Activated naive CD4-positive, alpha-beta T cell treated with anti-CD3 and anti-CD28 coated beads, Interleukin-2, amount 50 U/mL, for 72 hours (primary cell): ENCODE results near the gene ZNF133. TPM values are rescaled to one million over a fixed set of nuclear protein-coding genes. Genes with fewer than 3 reads are reported as not detected.
"Not testable (repeated sequence)": the region's sequence is repeated elsewhere in the genome, so short reads cannot be mapped to it uniquely, and the experiment has no call there.

Experiments used
- ATAC-seq, 2 donors: fragments of 150-1000 bp; cut with Tn5 transposase; 2 replicates each; pipeline ENCODE4 v1.10.0; 2021; ENCODE audit warnings: mild to moderate bottlenecking in 2 of 2, moderate library complexity in 2 of 2
- DNase-seq, 2 donors: peaks; one replicate each; pipeline ENCODE4 v3.0.0; 2021 to 2022; ENCODE audit warnings: low spot score in 2 of 2
- H3K27ac Mint-ChIP-seq, 2 donors: one replicate each; pipeline ENCODE4 v1.8.0; 2022; ENCODE audit warnings: mild to moderate bottlenecking in 2 of 2, mixed read lengths in 2 of 2
- H3K36me3 Mint-ChIP-seq, 2 donors: one replicate each; pipeline ENCODE4 v1.8.0; 2022; ENCODE audit warnings: mixed read lengths in 2 of 2
- H3K9me3 Mint-ChIP-seq, 2 donors: one replicate each; pipeline ENCODE4 v1.8.0; 2022; ENCODE audit warnings: mixed read lengths in 2 of 2
- total RNA-seq, 2 donors: library from RNA; stranded (reverse); gene quantifications; one replicate each; pipeline ENCODE4 v1.2.3, GENCODE V29; 2022

Gene ZNF133
- total RNA-seq, 2 donors from 2014 or later = 4.7 to 9.9 TPM

GRCh38 chr20:18316166-18316565 is 27.8 kb downstream of the ZNF133 start:
- Mint-ChIP-seq H3K36me3 (peaks cover 21 to 30% of the 10 kb centered on the region in 2 donors), H3K9me3 (peaks cover 0 to 4% of the 10 kb centered on the region in 2 donors)

DNA sequence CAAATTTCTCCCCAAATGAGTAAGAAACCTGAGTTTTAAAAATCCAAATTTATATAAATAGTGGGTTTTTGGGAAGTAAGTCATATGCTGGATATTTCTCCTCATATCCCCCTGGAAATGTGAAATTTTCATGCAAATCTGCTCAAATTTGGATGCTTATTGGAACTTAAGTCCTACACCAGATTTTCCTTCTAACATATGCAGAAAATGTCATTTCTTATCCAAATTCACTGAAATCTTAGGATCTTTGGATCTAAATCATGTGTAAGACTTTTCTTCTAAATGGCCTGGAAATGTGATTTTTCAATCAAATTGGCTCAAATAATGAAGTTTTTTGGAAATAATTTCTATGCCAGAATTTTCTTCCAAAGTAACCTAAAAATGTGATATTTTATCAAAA is 33.0 kb downstream of the ZNF133 start:
- DNase-seq (no peak), ATAC-seq (no peak)
- Mint-ChIP-seq H3K36me3 (peaks cover 0 to 6% of the 10 kb centered on the region in 2 donors), H3K27ac (no peak overlapping the region), H3K9me3 (no peaks in the 10 kb centered on the region)

More at GRCh38 chr20:18316166-18316565, 27.8 kb downstream of the ZNF133 start:
- ATAC-seq = no peak
- DNase-seq = no peak
- H3K27ac Mint-ChIP-seq = no peak overlapping the region

- Mint-ChIP-seq H3K27ac (no peak overlapping the region), H3K36me3 (peaks cover 0 to 4% of the 10 kb centered on the region in 2 donors), H3K9me3 (no peaks in the 10 kb centered on the region)
- no peak for DNase-seq
- ATAC-seq = no peak
These were observed 33.9 kb downstream of the ZNF133 start for GRCh38 chr20:18321976-18322950.

DNA sequence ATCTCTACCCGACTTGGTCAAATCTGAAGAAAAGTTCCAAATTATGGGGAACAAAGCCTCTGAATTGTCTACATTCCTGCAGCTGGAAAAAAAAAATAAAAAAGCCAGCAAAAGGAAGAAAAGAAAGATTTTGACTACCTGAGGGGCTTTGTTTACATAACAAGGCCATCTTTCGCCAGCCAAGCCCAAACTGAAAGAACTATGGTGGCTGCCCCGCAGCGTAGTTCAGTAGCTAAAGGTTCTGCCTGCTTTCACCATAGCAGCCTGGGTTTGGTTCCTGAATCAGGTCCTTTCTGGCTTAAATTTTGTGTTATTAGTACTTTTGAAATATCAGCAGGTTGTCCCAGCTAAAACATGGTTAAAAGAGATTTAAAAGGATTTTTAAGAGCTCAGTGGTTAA is 35.4 kb downstream of the ZNF133 start:
- Mint-ChIP-seq H3K36me3 (peaks cover 4% of the 10 kb centered on the region in 2 donors), H3K9me3 (no peaks in the 10 kb centered on the region), H3K27ac (no peak overlapping the region)
- DNase-seq = no peak
- ATAC-seq = no peak

- Mint-ChIP-seq H3K27ac (no peak overlapping the region), H3K36me3 (peaks cover 4 to 11% of the 10 kb centered on the region in 2 donors), H3K9me3 (peaks cover 0 to 4% of the 10 kb centered on the region in 2 donors)
- no peak for DNase-seq
- ATAC-seq = no peak
These were observed 36.3 kb downstream of the ZNF133 start for GRCh38 chr20:18324596-18325089.

DNA sequence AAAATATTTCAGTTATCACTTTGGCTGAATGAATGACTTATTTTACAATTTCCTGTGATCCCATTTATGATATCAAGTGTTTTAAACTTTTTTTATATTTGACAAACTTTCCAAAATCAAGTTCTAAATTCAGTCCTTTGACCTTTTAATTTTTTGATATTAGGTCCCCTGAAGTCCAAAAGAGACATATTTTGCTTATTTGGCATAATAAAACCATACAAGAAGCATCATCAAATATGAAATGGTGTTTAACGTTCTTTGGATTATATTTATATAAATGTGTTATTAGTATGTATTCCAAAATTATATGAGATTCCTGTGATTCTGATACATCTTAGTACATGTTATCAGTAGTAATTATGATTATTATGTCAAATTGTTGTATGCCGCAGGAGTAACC is 38.7 kb downstream of the ZNF133 start:
- ATAC-seq = no peak
- no peak for DNase-seq
- Mint-ChIP-seq H3K9me3 (peaks cover 19 to 21% of the 10 kb centered on the region in 2 donors), H3K27ac (no peak overlapping the region), H3K36me3 (peaks cover 19% of the 10 kb centered on the region in 2 donors)

DNA sequence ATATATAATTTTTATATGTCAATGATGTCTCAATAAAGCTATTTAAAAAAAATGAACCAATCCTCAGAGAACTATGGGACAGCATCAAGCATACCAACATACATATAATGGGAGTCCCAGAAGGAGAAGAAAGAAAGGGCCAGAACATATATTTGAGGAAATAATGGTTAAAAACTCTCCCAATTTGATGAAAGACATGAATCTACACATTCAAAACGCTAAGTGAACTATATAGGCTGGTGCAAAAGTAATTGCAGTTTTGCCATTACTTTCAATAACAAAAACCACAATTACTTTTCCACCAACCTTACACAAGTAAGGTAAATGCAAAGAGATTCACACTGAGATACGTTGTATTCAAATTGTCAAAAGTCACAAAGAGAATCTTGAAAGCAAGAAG is 43.4 kb downstream of the ZNF133 start:
- peaks cover 40 to 43% of the 10 kb centered on the region in 2 donors for H3K9me3 Mint-ChIP-seq
- no peak for DNase-seq
- no peak overlapping the region for H3K27ac Mint-ChIP-seq
- ATAC-seq = no peak
- H3K36me3 Mint-ChIP-seq = peaks cover 35 to 41% of the 10 kb centered on the region in 2 donors

DNA sequence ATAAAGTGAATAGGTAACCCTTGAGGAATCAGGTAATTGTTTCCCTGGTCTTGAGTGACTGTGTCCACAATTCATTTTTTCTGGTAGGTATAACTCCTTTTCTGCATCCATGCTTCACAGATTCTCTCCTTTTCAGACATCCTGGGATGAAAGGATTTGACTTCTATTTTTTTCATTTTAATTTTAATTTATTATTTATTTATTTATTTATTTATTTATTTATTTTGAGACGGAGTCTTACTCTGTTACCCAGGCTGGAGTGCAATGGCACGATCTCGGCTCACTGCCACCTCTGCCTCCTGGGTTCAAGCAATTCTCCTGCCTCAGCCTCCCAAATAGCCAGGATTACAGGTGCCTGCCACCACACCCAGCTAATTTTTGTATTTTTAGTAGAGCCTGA is 61.4 kb downstream of the ZNF133 start:
- not testable (repeated sequence) for ATAC-seq, H3K9me3 Mint-ChIP-seq

DNA sequence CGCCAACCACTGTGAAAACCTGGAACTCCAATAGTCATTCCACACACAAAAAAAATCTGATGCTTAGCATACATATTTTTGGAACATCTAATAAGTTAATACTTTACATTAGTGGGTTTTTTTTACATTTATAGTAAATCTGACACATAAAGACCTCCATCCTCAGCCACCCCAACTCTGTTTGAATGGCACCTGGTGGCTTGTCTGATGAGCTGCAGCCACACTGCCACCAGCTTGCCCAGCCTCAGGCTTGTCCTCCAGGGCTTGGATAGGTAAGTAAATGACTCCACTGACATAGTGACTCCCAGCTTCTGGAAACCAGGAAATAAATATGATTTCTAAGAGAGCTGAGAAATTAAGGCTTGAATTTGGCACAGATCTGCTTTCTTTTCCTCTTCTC is 71.5 kb downstream of the ZNF133 start:
- no peak overlapping the region for H3K27ac Mint-ChIP-seq
- ATAC-seq (no peak), DNase-seq (no peak)
- peaks cover 0 to 3% of the 10 kb centered on the region in 2 donors for H3K9me3 Mint-ChIP-seq
- no peaks in the 10 kb centered on the region for H3K36me3 Mint-ChIP-seq

More for the DNA sequence above, 61.4 kb downstream of the ZNF133 start:
- DNase-seq, H3K27ac Mint-ChIP-seq, H3K36me3 Mint-ChIP-seq: not testable (repeated sequence)

DNA sequence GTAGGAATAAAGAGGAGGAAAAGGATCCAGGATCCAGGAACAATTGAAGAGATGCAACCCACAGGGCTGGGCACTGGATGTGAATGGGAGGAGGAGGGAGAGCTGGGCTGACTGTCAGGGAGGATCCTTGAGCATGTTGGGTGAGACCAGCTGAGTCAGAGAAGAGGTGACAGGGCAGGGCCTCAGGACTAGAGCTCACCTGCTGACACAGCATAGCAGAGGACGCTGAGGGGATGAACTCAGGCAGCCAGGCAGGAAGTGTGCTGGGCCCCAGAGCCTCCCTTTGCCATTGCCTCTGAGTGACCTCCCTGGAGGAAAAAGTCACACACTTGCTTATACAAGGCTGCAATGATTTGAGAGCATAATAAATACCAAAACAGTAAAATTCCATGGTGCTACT is 72.3 kb downstream of the ZNF133 start:
- H3K36me3 Mint-ChIP-seq = no peaks in the 10 kb centered on the region
- DNase-seq (no peak), ATAC-seq (no peak)
- peak overlapping the region; percentile 18 to 69 for H3K27ac Mint-ChIP-seq
- H3K9me3 Mint-ChIP-seq = no peaks in the 10 kb centered on the region

- DNase-seq (no peak), ATAC-seq (no peak)
- no peak overlapping the region for H3K27ac Mint-ChIP-seq
- H3K36me3 Mint-ChIP-seq = no peaks in the 10 kb centered on the region
- no peaks in the 10 kb centered on the region for H3K9me3 Mint-ChIP-seq
These were observed 73.4 kb downstream of the ZNF133 start for GRCh38 chr20:18361678-18362077.

GRCh38 chr20:18362916-18363315 is 74.6 kb downstream of the ZNF133 start:
- DNase-seq = no peak
- no peak overlapping the region for H3K27ac Mint-ChIP-seq
- no peak for ATAC-seq
- H3K36me3 Mint-ChIP-seq = no peaks in the 10 kb centered on the region
- H3K9me3 Mint-ChIP-seq = no peaks in the 10 kb centered on the region

GRCh38 chr20:18363708-18364107 is 75.4 kb downstream of the ZNF133 start:
- DNase-seq (no peak), ATAC-seq (no peak)
- no peaks in the 10 kb centered on the region for H3K9me3 Mint-ChIP-seq
- no peak overlapping the region for H3K27ac Mint-ChIP-seq
- no peaks in the 10 kb centered on the region for H3K36me3 Mint-ChIP-seq

DNA sequence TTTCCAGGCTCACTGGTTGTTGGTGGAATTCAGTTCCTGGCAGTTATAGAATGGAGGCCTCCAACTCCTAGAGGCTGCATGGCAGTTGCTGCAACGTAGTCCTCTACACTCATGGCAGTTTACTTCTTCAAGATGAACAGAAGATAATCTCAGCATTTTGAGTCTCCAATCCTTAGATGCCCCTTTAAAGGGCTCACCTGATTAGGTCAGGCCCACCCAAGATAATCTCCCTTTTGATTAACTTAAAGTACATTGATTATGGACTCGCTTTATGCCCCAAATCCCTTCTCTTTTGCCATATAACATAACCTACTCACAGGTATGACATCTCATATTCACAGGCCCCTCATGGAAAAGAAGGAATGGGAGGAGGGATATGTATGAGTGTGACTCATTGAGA is 76.4 kb downstream of the ZNF133 start:
- H3K27ac Mint-ChIP-seq = no peak overlapping the region
- no peak for DNase-seq
- ATAC-seq = no peak
- H3K9me3 Mint-ChIP-seq = no peaks in the 10 kb centered on the region
- no peaks in the 10 kb centered on the region for H3K36me3 Mint-ChIP-seq
